SK-N-SH treated with all-trans-retinoic acid at 6 μM for 48 hours (cell line): ENCODE results near the gene S100A14.

Experiments
- ATAC-seq: fragments of 200-7000 bp; cut with Tn5 transposase; 3 replicates; pipeline ENCODE4 v1.9.1; 2020; ENCODE audit warnings: mild to moderate bottlenecking, moderate library complexity
- ARNTL ChIP-seq: fragments of 450-650 bp; formaldehyde crosslinking; IDR thresholded peaks from 2 replicates; pipeline ENCODE4 v1.5.0; 2020; ENCODE audit warnings: low read depth, mild to moderate bottlenecking, moderate library complexity, borderline replicate concordance
- BACH2 ChIP-seq: fragments of 250-450 bp; sonication (Bioruptor Pico); IDR thresholded peaks from 2 replicates; pipeline ENCODE4 v1.9.0; 2021; ENCODE audit warnings: mild to moderate bottlenecking, borderline replicate concordance
- CSDC2 ChIP-seq: fragments of 250-450 bp; sonication (Bioruptor Pico); IDR thresholded peaks from 2 replicates; pipeline ENCODE4 v1.5.0; 2020; ENCODE audit warnings: mild to moderate bottlenecking, moderate library complexity
- CSRNP3 ChIP-seq: fragments of 250-450 bp; sonication (Bioruptor Pico); IDR thresholded peaks from 2 replicates; pipeline ENCODE4 v1.5.1; 2021; ENCODE audit warnings: mild to moderate bottlenecking, moderate library complexity
- ESRRG ChIP-seq: fragments of 250-450 bp; sonication (Bioruptor Pico); IDR thresholded peaks from 2 replicates; pipeline ENCODE4 v1.6.1; 2021; ENCODE audit warnings: mild to moderate bottlenecking
- GLIS3 ChIP-seq: fragments of 250-450 bp; sonication (Bioruptor Pico); IDR thresholded peaks from 2 replicates; pipeline ENCODE4 v1.5.0; 2020; ENCODE audit warnings: mild to moderate bottlenecking, moderate library complexity
- ISL1 ChIP-seq: fragments of 250-450 bp; sonication (Bioruptor Pico); IDR thresholded peaks from 2 replicates; pipeline ENCODE4 v2.1.2; 2022; ENCODE audit warnings: mild to moderate bottlenecking, moderate library complexity
- PATZ1 ChIP-seq: fragments of 250-450 bp; sonication (Bioruptor Pico); IDR thresholded peaks from 2 replicates; pipeline ENCODE4 v1.8.0; 2020; ENCODE audit warnings: mild to moderate bottlenecking, moderate library complexity, borderline replicate concordance
- SNAI2 ChIP-seq: fragments of 250-450 bp; sonication (Bioruptor Pico); IDR thresholded peaks from 2 replicates; pipeline ENCODE4 v1.5.0; 2020; ENCODE audit warnings: mild to moderate bottlenecking, moderate library complexity
- TCF4 ChIP-seq: fragments of 250-450 bp; sonication (Bioruptor Pico); IDR thresholded peaks from 2 replicates; pipeline ENCODE4 v1.8.0; 2021; ENCODE audit warnings: mild to moderate bottlenecking, moderate library complexity, borderline replicate concordance
- TOX ChIP-seq: fragments of 250-450 bp; sonication (Bioruptor Pico); IDR thresholded peaks from 2 replicates; pipeline ENCODE4 v1.8.0; 2021; ENCODE audit warnings: mild to moderate bottlenecking, moderate library complexity, borderline replicate concordance
- TSHZ2 ChIP-seq: fragments of 250-450 bp; sonication (Bioruptor Pico); IDR thresholded peaks from 2 replicates; pipeline ENCODE4 v1.5.0; 2020; ENCODE audit warnings: mild to moderate bottlenecking, moderate library complexity
- ZC3H10 ChIP-seq: fragments of 250-450 bp; sonication (Bioruptor Pico); IDR thresholded peaks from 2 replicates; pipeline ENCODE4 v1.5.1; 2021; ENCODE audit warnings: mild to moderate bottlenecking, moderate library complexity
- ZFP3 ChIP-seq: fragments of 250-450 bp; sonication (Bioruptor Pico); IDR thresholded peaks from 2 replicates; pipeline ENCODE4 v1.5.0; 2020; ENCODE audit warnings: mild to moderate bottlenecking, moderate library complexity
- ZNF565 ChIP-seq: fragments of 450-650 bp; formaldehyde crosslinking; conservative IDR thresholded peaks from 2 replicates; pipeline ENCODE4 v1.5.0; 2020; ENCODE audit warnings: low read depth, mild to moderate bottlenecking, moderate library complexity
- ZNF8 ChIP-seq: fragments of 450-650 bp; formaldehyde crosslinking; IDR thresholded peaks from 2 replicates; pipeline ENCODE4 v1.5.0; 2020; ENCODE audit warnings: mild to moderate bottlenecking, moderate library complexity
- TF ChIP-seq, protein P1 (sequence below): fragments of 250-450 bp; sonication (Bioruptor Pico); IDR thresholded peaks from 2 replicates; pipeline ENCODE4 v1.5.1; 2020; ENCODE audit warnings: low read depth, mild to moderate bottlenecking, moderate library complexity

The S100A14 gene

DNA sequence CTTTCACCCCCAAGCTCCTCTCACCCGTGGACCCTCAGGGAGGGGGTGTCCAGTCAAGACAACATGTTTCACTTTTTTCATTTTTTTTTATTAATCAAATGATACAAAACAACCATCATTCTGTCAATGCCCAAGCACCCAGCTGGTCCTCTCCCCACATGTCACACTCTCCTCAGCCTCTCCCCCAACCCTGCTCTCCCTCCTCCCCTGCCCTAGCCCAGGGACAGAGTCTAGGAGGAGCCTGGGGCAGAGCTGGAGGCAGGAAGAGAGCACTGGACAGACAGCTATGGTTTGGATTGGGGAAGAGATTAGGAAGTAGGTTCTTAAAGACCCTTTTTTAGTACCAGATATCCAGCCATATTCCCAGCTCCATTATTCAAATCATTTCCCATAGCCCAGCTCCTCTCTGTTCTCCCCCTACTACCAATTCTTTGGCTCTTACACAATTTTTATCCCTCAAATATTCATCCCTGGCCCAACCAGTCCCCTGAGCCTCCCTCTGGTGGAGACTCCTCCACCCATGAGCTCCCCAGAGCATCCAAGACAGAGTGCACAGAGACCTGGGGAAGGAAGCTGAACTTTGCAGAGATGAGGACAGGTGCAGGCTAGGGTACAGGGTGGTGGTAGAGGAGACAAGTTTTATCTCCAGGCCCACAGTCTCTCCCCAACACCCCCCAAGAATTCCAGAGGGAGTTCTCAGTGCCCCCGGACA, 1.8 kb downstream of the S100A14 start:
- no peak for ATAC-seq
- TF ChIP-seq CSRNP3 (no peak), ZNF8 (CRISPR knock-in tag) (no peak), ZC3H10 (CRISPR knock-in tag) (no peak), BACH2 (CRISPR knock-in tag) (no peak), PATZ1 (CRISPR knock-in tag) (no peak), TOX (CRISPR knock-in tag) (no peak), TSHZ2 (CRISPR knock-in tag) (no peak), TCF4 (CRISPR knock-in tag) (no peak), ZFP3 (CRISPR knock-in tag) (no peak)

GRCh38 chr1:153613406-153613805, 2.7 kb downstream of the S100A14 start:
- no peak for TF ChIP-seq ZNF565 (CRISPR knock-in tag)
- TF ChIP-seq TOX (CRISPR knock-in tag): no peak
- TF ChIP-seq ZC3H10 (CRISPR knock-in tag): no peak
- no peak for TF ChIP-seq PATZ1 (CRISPR knock-in tag)
- no peak for TF ChIP-seq ARNTL (CRISPR knock-in tag)
- no peak for TF ChIP-seq SNAI2 (CRISPR knock-in tag)
- TF ChIP-seq, protein P1, sequence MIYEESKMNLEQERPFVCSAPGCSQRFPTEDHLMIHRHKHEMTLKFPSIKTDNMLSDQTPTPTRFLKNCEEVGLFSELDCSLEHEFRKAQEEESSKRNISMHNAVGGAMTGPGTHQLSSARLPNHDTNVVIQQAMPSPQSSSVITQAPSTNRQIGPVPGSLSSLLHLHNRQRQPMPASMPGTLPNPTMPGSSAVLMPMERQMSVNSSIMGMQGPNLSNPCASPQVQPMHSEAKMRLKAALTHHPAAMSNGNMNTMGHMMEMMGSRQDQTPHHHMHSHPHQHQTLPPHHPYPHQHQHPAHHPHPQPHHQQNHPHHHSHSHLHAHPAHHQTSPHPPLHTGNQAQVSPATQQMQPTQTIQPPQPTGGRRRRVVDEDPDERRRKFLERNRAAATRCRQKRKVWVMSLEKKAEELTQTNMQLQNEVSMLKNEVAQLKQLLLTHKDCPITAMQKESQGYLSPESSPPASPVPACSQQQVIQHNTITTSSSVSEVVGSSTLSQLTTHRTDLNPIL: no peak
- no peak for TF ChIP-seq BACH2 (CRISPR knock-in tag)
- no peak for TF ChIP-seq ISL1
- TF ChIP-seq ESRRG (CRISPR knock-in tag): no peak
- TF ChIP-seq CSDC2 (CRISPR knock-in tag): no peak
- TF ChIP-seq TCF4 (CRISPR knock-in tag): no peak
- no peak for ATAC-seq

- ATAC-seq: peak; percentile 65
- TF ChIP-seq ZNF565 (CRISPR knock-in tag): no peak
- no peak for TF ChIP-seq GLIS3 (CRISPR knock-in tag)
- no peak for TF ChIP-seq ARNTL (CRISPR knock-in tag)
- no peak for TF ChIP-seq BACH2 (CRISPR knock-in tag)
- TF ChIP-seq TOX (CRISPR knock-in tag): no peak
Observed at GRCh38 chr1:153612755-153613331, 3.3 kb downstream of the S100A14 start, which contains the start of gene S100A16. S100A16 (minus strand) TSS chr1:153613137; CDS start chr1:153608151, 4,986 bp downstream.
